GM23338 (cell line): ENCODE results near the gene ZNF385C. TPM values are rescaled to one million over a fixed set of nuclear protein-coding genes. Genes with fewer than 3 reads are reported as not detected.

Source experiments
- ATAC-seq: fragments of 200-7000 bp; cut with Tn5 transposase; 3 replicates; pipeline ENCODE4 v1.9.1; 2020
- DNase-seq: peaks from one replicate; pipeline ENCODE4 v3.0.0-alpha.2; 2015; ENCODE audit warnings: low spot score
- H2AFZ ChIP-seq: fragments of 200-600 bp; sonication (generic); 2 replicates; pipeline ENCODE4 v1.8.0; 2016; ENCODE audit warnings: antibody characterized with exemption, mild to moderate bottlenecking, moderate library complexity
- H3F3A ChIP-seq: fragments of 200-600 bp; sonication (generic); replicated peaks from 2 replicates; pipeline ENCODE4 v1.8.0; 2017; ENCODE audit warnings: antibody characterized with exemption, mixed run types, low read depth
- H3K27ac ChIP-seq: fragments of 200-600 bp; sonication (generic); 2 replicates; pipeline ENCODE4 v1.6.1; 2016; ENCODE audit warnings: low read depth
- H3K27me3 ChIP-seq: fragments of 200-600 bp; sonication (generic); 2 replicates; pipeline ENCODE4 v1.8.0; 2016; ENCODE audit warnings: mild to moderate bottlenecking, mixed run types, moderate library complexity; ENCODE audit not compliant: insufficient read depth
- H3K36me3 ChIP-seq: fragments of 200-600 bp; sonication (generic); 2 replicates; pipeline ENCODE4 v1.8.0; 2016; ENCODE audit warnings: mild to moderate bottlenecking; ENCODE audit not compliant: insufficient read depth
- H3K4me1 ChIP-seq: fragments of 200-600 bp; sonication (generic); 2 replicates; pipeline ENCODE4 v1.8.0; 2016; ENCODE audit warnings: mild to moderate bottlenecking, moderate library complexity; ENCODE audit not compliant: insufficient read depth
- H3K4me2 ChIP-seq: fragments of 200-600 bp; sonication (generic); 2 replicates; pipeline ENCODE4 v1.7.1; 2017; ENCODE audit warnings: mixed run types
- H3K4me3 ChIP-seq: fragments of 200-600 bp; sonication (generic); 2 replicates; pipeline ENCODE4 v1.6.1; 2016; ENCODE audit warnings: mixed run types
- H3K79me2 ChIP-seq: fragments of 200-600 bp; sonication (generic); replicated peaks from 2 replicates; pipeline ENCODE4 v1.8.0; 2017; ENCODE audit warnings: mild to moderate bottlenecking; ENCODE audit not compliant: insufficient read depth
- H3K9me2 ChIP-seq: fragments of 200-600 bp; sonication (generic); 2 replicates; pipeline ENCODE4 v1.8.0; 2017; ENCODE audit not compliant: insufficient read depth
- H4K20me1 ChIP-seq: fragments of 200-600 bp; sonication (generic); replicated peaks from 2 replicates; pipeline ENCODE4 v1.8.0; 2017; ENCODE audit warnings: mild to moderate bottlenecking; ENCODE audit not compliant: insufficient read depth
- H3K27ac Mint-ChIP-seq: 2 replicates; pipeline ENCODE4 v1.8.0; 2020; ENCODE audit warnings: inconsistent platforms, mild to moderate bottlenecking, moderate library complexity, mixed read lengths
- H3K27me3 Mint-ChIP-seq: 3 replicates; pipeline ENCODE4 v1.8.0; 2022; ENCODE audit warnings: low read depth, mild to moderate bottlenecking, moderate library complexity, mixed read lengths, inconsistent platforms; ENCODE audit not compliant: insufficient read depth, poor library complexity
- H3K36me3 Mint-ChIP-seq: 3 replicates; pipeline ENCODE4 v1.8.0; 2021; ENCODE audit warnings: low read depth, mild to moderate bottlenecking, inconsistent platforms, moderate library complexity, mixed read lengths
- H3K4me1 Mint-ChIP-seq: 3 replicates; pipeline ENCODE4 v1.8.0; 2020; ENCODE audit warnings: mild to moderate bottlenecking, inconsistent platforms, mixed read lengths
- H3K4me3 Mint-ChIP-seq: 3 replicates; pipeline ENCODE4 v1.8.0; 2021; ENCODE audit warnings: moderate library complexity, mild to moderate bottlenecking, inconsistent platforms, mixed read lengths
- H3K9me3 Mint-ChIP-seq: 3 replicates; pipeline ENCODE4 v1.8.0; 2020; ENCODE audit warnings: moderate library complexity, mild to moderate bottlenecking, inconsistent platforms, mixed read lengths
- CREB1 ChIP-seq: fragments of 250-450 bp; sonication (Bioruptor Pico); IDR thresholded peaks from 2 replicates; pipeline ENCODE4 v1.5.0; 2020; ENCODE audit warnings: low read depth, mild to moderate bottlenecking, moderate library complexity
- NANOG ChIP-seq: IDR thresholded peaks from 2 replicates; pipeline ENCODE4 v1.6.1; 2016; ENCODE audit warnings: antibody characterized with exemption, borderline replicate concordance
- STAT1 ChIP-seq: IDR thresholded peaks from one replicate; pipeline ENCODE4 v1.6.1; 2016; ENCODE audit warnings: antibody characterized with exemption; ENCODE audit not compliant: unreplicated experiment
- ZNF114 ChIP-seq: fragments of 250-450 bp; sonication (Bioruptor Pico); IDR thresholded peaks from 2 replicates; pipeline ENCODE4 v1.5.0; 2020; ENCODE audit warnings: mild to moderate bottlenecking, moderate library complexity
- ZNF331 ChIP-seq: fragments of 250-450 bp; sonication (Bioruptor Pico); IDR thresholded peaks from 2 replicates; pipeline ENCODE4 v1.5.0; 2020; ENCODE audit warnings: low read depth, mild to moderate bottlenecking, moderate library complexity
- polyA plus RNA-seq: library from polyadenylated mRNA; unstranded; fragments of >200 nt; fragmentation: Nextera tagmentation; extraction: Ambion mirVana; gene quantifications from 2 replicates; pipeline ENCODE4 v1.2.1, GENCODE V29; 2016
- total RNA-seq: library from RNA; depleted of rRNA; stranded (reverse); fragments of >200 nt; shearing (Covaris generic); gene quantifications from 2 replicates; pipeline ENCODE4 v1.2.3, GENCODE V29; 2014
- TF ChIP-seq, protein P1 (sequence below), 2 experiments: fragments of 200-600 bp in 1 of 2; sonication (generic) in 1 of 2; conservative IDR thresholded peaks; 2 replicates each; pipeline versions ENCODE4 v1.5.1 to v1.6.1; 2016 to 2017; ENCODE audit warnings: antibody characterized with exemption in 2 of 2, low read depth in 2 of 2, mild to moderate bottlenecking in 2 of 2, moderate library complexity in 1 of 2
- TF ChIP-seq, protein P2 (sequence below): fragments of 250-450 bp; sonication (Bioruptor Pico); IDR thresholded peaks from 2 replicates; pipeline ENCODE4 v1.5.0; 2020; ENCODE audit warnings: mild to moderate bottlenecking, moderate library complexity
- TF ChIP-seq, protein P3 (sequence below): IDR thresholded peaks from 2 replicates; pipeline ENCODE4 v1.6.1; 2016; ENCODE audit warnings: antibody characterized with exemption

Gene ZNF385C
- total and polyA plus RNA-seq, 2 experiments from 2014 or later, result 1.9 to 3.1 TPM

GRCh38 chr17:42090964-42091790 lies 7.1 kb downstream of the ZNF385C start:
- Mint-ChIP-seq H3K27ac (no peak overlapping the region), H3K27me3 (peaks cover 2% of the 10 kb centered on the region), H3K4me1 (peaks cover 15% of the 10 kb centered on the region), H3K36me3 (no peaks in the 10 kb centered on the region; the same call in 2 of the 3 replicates), H3K4me3 (no peak overlapping the region), H3K9me3 (no peaks in the 10 kb centered on the region; the same call in 2 of the 3 replicates)
- DNase-seq (no peak), ATAC-seq (no peak)
- no peaks in the 10 kb centered on the region for H3K9me2 ChIP-seq
- 0 out of 2 replicates have a peak, but pooled peaks cover 4% of the 10 kb centered on the region for H3K4me1 ChIP-seq
- H3K36me3 ChIP-seq, result no peaks in the 10 kb centered on the region
- H4K20me1 ChIP-seq, result no peaks in the 10 kb centered on the region
- TF ChIP-seq CREB1 (CRISPR knock-in tag) (no peak), STAT1 (no peak), ZNF331 (no peak), NANOG (no peak), ZNF114 (CRISPR knock-in tag) (no peak)
- TF ChIP-seq, protein P1, sequence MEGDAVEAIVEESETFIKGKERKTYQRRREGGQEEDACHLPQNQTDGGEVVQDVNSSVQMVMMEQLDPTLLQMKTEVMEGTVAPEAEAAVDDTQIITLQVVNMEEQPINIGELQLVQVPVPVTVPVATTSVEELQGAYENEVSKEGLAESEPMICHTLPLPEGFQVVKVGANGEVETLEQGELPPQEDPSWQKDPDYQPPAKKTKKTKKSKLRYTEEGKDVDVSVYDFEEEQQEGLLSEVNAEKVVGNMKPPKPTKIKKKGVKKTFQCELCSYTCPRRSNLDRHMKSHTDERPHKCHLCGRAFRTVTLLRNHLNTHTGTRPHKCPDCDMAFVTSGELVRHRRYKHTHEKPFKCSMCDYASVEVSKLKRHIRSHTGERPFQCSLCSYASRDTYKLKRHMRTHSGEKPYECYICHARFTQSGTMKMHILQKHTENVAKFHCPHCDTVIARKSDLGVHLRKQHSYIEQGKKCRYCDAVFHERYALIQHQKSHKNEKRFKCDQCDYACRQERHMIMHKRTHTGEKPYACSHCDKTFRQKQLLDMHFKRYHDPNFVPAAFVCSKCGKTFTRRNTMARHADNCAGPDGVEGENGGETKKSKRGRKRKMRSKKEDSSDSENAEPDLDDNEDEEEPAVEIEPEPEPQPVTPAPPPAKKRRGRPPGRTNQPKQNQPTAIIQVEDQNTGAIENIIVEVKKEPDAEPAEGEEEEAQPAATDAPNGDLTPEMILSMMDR (conservative IDR thresholded peaks at IDR 0.05; ENCODE audit: low read depth in 2 of 2), result no peak
- TF ChIP-seq, protein P2, sequence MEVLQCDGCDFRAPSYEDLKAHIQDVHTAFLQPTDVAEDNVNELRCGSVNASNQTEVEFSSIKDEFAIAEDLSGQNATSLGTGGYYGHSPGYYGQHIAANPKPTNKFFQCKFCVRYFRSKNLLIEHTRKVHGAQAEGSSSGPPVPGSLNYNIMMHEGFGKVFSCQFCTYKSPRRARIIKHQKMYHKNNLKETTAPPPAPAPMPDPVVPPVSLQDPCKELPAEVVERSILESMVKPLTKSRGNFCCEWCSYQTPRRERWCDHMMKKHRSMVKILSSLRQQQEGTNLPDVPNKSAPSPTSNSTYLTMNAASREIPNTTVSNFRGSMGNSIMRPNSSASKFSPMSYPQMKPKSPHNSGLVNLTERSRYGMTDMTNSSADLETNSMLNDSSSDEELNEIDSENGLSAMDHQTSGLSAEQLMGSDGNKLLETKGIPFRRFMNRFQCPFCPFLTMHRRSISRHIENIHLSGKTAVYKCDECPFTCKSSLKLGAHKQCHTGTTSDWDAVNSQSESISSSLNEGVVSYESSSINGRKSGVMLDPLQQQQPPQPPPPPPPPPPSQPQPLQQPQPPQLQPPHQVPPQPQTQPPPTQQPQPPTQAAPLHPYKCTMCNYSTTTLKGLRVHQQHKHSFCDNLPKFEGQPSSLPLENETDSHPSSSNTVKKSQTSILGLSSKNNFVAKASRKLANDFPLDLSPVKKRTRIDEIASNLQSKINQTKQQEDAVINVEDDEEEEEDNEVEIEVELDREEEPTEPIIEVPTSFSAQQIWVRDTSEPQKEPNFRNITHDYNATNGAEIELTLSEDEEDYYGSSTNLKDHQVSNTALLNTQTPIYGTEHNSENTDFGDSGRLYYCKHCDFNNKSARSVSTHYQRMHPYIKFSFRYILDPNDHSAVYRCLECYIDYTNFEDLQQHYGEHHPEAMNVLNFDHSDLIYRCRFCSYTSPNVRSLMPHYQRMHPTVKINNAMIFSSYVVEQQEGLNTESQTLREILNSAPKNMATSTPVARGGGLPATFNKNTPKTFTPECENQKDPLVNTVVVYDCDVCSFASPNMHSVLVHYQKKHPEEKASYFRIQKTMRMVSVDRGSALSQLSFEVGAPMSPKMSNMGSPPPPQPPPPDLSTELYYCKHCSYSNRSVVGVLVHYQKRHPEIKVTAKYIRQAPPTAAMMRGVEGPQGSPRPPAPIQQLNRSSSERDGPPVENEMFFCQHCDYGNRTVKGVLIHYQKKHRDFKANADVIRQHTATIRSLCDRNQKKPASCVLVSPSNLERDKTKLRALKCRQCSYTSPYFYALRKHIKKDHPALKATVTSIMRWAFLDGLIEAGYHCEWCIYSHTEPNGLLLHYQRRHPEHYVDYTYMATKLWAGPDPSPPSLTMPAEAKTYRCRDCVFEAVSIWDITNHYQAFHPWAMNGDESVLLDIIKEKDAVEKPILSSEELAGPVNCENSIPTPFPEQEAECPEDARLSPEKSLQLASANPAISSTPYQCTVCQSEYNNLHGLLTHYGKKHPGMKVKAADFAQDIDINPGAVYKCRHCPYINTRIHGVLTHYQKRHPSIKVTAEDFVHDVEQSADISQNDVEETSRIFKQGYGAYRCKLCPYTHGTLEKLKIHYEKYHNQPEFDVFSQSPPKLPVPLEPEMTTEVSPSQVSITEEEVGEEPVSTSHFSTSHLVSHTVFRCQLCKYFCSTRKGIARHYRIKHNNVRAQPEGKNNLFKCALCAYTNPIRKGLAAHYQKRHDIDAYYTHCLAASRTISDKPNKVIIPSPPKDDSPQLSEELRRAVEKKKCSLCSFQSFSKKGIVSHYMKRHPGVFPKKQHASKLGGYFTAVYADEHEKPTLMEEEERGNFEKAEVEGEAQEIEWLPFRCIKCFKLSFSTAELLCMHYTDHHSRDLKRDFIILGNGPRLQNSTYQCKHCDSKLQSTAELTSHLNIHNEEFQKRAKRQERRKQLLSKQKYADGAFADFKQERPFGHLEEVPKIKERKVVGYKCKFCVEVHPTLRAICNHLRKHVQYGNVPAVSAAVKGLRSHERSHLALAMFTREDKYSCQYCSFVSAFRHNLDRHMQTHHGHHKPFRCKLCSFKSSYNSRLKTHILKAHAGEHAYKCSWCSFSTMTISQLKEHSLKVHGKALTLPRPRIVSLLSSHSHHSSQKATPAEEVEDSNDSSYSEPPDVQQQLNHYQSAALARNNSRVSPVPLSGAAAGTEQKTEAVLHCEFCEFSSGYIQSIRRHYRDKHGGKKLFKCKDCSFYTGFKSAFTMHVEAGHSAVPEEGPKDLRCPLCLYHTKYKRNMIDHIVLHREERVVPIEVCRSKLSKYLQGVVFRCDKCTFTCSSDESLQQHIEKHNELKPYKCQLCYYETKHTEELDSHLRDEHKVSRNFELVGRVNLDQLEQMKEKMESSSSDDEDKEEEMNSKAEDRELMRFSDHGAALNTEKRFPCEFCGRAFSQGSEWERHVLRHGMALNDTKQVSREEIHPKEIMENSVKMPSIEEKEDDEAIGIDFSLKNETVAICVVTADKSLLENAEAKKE (CRISPR knock-in tag), result no peak
- TF ChIP-seq, protein P3, sequence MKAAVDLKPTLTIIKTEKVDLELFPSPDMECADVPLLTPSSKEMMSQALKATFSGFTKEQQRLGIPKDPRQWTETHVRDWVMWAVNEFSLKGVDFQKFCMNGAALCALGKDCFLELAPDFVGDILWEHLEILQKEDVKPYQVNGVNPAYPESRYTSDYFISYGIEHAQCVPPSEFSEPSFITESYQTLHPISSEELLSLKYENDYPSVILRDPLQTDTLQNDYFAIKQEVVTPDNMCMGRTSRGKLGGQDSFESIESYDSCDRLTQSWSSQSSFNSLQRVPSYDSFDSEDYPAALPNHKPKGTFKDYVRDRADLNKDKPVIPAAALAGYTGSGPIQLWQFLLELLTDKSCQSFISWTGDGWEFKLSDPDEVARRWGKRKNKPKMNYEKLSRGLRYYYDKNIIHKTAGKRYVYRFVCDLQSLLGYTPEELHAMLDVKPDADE, result no peak
- H3K4me3 ChIP-seq, result no peak overlapping the region
- H3K79me2 ChIP-seq, result no peaks in the 10 kb centered on the region
- H3F3A ChIP-seq, result no peaks in the 10 kb centered on the region
- H3K27ac ChIP-seq, result no peak overlapping the region
- H3K4me2 ChIP-seq, result no peak overlapping the region
- no peak overlapping the region for H2AFZ ChIP-seq
- peaks cover 3% of the 10 kb centered on the region; the same call in 1 of the 2 replicates for H3K27me3 ChIP-seq
